GM20000 (cell line): ENCODE measurements around the gene NRG3.

Source experiments
- DNase-seq: peaks from one replicate; pipeline ENCODE4 v3.0.0; 2012; ENCODE audit warnings: low spot score
- TF ChIP-seq, protein P1 (sequence below): IDR thresholded peaks from 2 replicates; pipeline ENCODE4 v1.5.1; 2012; ENCODE audit warnings: mild to moderate bottlenecking, control low read depth; ENCODE audit errors: extremely low read depth, missing control alignments

Gene NRG3

DNA sequence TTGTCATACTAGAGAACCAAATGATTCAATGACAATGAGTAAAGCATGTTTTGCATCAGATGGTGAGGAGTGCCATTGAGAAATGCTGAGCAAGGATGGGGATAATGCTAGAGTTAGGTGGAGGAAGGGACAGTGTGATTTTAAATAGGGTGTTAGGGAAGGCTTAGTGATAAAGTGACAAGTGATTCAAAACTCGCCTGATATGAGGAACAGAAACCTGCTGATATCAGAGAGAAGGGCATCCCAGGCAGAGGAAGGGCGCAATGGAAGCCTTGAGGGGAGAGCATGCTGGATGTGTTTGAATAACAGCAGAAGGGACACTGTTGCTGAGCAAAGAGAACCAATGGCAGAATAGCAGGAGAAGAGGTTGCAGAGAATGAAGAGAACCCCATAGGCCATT is 196.2 kb downstream of the NRG3 start:
- TF ChIP-seq, protein P1, sequence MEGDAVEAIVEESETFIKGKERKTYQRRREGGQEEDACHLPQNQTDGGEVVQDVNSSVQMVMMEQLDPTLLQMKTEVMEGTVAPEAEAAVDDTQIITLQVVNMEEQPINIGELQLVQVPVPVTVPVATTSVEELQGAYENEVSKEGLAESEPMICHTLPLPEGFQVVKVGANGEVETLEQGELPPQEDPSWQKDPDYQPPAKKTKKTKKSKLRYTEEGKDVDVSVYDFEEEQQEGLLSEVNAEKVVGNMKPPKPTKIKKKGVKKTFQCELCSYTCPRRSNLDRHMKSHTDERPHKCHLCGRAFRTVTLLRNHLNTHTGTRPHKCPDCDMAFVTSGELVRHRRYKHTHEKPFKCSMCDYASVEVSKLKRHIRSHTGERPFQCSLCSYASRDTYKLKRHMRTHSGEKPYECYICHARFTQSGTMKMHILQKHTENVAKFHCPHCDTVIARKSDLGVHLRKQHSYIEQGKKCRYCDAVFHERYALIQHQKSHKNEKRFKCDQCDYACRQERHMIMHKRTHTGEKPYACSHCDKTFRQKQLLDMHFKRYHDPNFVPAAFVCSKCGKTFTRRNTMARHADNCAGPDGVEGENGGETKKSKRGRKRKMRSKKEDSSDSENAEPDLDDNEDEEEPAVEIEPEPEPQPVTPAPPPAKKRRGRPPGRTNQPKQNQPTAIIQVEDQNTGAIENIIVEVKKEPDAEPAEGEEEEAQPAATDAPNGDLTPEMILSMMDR, result no peak
- DNase-seq, result no peak

DNA sequence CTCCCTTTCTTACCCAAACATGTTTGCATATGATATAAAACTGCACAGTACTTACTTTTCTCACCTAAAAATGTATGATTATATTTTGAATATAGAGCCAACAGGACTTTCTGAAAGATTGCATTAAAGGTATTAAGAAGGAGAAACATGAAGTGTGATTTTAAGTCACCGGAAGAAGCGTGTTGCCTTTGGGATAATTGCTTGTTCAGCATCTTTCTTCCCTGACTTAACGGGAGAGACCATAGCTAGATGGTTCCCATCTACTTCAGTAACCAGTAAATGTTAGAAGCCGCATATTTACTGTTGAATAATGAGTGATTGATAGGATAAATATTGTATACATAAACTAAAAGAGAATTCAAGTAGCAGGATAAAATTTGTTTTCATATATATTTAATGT is 197.1 kb downstream of the NRG3 start:
- TF ChIP-seq, protein P1, result no peak
- DNase-seq, result no peak

DNA sequence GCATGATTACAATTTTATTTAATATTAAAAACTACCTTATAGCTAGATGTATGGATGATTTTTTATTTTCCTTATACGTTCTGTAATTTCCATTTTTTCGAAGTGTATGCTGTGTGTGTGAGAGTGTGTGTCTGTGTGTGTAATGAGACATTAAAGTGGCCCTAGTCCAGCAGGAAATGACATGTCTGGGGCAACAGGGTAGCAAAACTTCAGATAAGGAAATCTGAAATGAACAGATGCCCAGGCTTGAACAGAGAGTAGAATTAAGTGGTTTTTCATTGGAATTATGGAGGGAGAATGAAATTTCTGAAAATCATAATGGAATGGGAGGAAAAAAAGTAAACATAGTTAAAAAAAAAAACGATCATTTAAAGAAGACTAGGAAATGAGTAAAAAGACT is 200.6 kb downstream of the NRG3 start:
- TF ChIP-seq, protein P1, result no peak
- DNase-seq, result no peak

DNA sequence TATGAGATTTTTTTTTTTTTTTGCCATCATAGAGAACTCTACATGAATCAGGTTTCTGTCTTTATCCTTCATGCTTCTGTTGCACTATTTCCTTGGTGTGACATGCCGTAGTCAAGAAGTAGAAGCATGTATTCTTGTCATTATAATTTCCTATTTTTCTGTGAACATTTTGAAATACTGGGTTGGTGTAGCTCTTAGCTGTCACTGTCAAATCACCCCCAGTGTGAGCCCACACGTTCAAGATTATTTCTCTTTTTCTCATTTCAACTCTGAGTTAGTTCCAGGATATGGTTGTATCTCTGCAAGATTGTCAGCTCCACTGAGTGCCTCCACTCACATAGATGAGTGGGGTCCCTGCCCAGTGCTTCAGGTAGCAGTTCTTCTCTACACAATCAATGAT is 209.5 kb downstream of the NRG3 start:
- TF ChIP-seq, protein P1, result no peak
- no peak for DNase-seq

DNA sequence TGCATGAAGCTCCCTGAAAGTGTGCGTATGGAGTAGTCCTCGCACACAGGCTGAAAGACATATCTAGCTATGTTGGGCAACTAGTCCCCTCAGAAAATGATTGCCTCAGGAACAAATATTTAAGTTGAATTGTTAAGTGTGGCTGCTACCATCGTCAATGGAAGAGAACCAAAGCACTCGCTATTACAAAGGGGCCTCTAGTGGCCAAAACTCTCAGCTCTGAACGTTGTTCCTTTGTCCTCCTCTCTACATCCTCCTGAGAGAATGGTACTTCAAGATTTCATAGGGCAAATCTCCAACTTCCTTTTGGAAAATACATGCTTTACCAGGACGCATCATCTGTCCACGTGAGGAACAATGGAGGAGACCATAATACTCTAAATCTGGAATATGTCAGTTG is 209.9 kb downstream of the NRG3 start:
- TF ChIP-seq, protein P1, result no peak
- no peak for DNase-seq

DNA sequence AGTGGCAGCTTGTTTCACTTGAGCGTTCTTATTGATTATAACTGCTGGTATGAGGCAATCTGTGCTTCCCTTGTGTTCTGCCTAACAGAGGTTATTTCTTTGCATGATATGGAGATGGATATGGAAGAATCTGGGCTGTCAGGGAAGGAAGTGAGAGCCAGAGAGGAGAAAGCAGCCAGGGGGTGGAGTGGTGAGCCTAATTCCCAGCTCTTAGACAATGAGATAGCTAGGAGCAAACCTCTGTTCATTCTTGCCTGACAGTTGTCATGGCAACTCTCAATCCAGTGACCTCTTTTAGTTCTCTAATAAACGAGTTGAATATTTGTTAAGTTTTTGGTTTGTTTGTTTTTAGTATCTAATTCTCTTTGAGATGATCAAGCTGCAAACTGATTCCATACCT is 214.3 kb downstream of the NRG3 start:
- TF ChIP-seq, protein P1, result no peak
- DNase-seq, result no peak

DNA sequence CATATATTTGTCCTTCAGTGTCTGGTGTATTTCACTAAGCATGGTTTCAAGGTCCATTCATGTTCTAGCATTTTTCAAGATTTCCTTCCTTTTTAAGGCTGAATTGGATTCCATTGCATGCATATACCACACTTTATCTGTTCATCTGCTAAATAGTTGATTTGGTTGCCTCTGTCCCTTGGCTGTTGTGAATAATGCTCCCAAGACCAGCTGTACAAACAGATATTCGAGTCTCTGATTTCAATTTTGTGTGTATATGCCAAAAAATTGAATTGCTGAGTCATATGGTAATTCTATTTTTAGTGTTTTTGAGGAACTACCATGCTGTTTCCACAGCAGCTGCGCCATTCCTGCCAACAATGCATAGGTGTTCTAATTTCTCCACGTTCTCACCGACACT is 216.4 kb downstream of the NRG3 start:
- TF ChIP-seq, protein P1, result no peak
- no peak for DNase-seq
